ENCODE data around the gene OR10G6.

- TF ChIP-seq CTCF (IDR thresholded peaks at IDR 0.05; ENCODE audit: low read depth, low read length, poor library complexity, severe bottlenecking): no peak
- no peak for TF ChIP-seq EZH2phosphoT487 (IDR thresholded peaks at IDR 0.05; ENCODE audit: borderline replicate concordance, low read length)
These were observed 31.5 kb upstream of the OR10G6 start, which contains the start of gene OR10G8 for GRCh38 chr11:124026498-124026897.
